ENCODE results near the gene PNPLA6.

DNA sequence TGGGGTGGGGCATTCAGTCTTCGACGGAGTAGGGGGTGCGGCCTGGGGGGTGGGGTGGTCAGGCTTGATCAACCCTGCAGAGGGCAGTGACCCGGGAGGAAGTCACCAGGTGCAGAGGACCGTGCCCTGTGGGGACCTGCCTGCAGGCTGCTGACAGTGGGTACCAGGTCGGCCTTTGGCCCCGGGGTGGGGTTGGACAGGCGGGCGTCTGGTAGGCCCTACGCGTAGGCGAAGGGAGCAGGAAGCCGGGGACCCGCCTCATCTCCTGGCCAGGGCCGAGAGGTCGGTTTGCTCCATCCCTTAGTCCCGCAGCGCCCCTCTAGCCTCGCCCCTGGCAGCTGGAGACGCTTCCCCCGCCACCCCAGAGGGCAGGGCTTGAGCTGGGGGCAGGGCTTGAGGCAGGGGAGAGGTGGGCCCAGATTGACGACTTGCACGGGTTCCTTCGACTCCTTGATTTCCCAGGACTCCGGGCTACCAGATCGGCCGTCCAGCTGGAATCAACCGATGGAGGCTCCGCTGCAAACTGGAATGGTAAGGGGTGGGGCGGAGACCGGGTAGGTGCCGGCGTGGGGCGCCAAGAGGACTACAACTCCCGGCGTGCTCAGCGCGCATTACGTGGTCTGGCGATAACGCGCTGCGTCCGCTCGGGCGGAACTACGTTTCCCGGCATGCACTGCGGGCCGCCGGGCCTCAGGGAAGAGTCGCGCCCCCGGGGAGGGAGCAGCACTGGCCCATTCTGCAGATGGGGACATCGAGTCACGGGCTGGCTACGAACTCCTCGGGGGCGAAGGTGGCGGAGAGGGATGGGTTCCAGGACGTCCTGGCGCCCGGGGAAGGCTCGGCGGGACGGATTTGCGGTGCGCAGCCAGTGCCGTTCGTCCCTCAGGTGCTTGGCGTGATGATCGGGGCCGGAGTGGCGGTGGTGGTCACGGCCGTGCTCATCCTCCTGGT lies at the start of gene PNPLA6:
- TF ChIP-seq, protein P1, sequence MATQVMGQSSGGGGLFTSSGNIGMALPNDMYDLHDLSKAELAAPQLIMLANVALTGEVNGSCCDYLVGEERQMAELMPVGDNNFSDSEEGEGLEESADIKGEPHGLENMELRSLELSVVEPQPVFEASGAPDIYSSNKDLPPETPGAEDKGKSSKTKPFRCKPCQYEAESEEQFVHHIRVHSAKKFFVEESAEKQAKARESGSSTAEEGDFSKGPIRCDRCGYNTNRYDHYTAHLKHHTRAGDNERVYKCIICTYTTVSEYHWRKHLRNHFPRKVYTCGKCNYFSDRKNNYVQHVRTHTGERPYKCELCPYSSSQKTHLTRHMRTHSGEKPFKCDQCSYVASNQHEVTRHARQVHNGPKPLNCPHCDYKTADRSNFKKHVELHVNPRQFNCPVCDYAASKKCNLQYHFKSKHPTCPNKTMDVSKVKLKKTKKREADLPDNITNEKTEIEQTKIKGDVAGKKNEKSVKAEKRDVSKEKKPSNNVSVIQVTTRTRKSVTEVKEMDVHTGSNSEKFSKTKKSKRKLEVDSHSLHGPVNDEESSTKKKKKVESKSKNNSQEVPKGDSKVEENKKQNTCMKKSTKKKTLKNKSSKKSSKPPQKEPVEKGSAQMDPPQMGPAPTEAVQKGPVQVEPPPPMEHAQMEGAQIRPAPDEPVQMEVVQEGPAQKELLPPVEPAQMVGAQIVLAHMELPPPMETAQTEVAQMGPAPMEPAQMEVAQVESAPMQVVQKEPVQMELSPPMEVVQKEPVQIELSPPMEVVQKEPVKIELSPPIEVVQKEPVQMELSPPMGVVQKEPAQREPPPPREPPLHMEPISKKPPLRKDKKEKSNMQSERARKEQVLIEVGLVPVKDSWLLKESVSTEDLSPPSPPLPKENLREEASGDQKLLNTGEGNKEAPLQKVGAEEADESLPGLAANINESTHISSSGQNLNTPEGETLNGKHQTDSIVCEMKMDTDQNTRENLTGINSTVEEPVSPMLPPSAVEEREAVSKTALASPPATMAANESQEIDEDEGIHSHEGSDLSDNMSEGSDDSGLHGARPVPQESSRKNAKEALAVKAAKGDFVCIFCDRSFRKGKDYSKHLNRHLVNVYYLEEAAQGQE (IDR thresholded peaks at IDR 0.05; ENCODE audit: insufficient read depth in 1 of 2, low read depth in 2 of 2, low read length in 2 of 2): 0 out of 4 replicates have a peak, but pooled peaks of 1 of the 2 experiments have one; percentile 48
- TF ChIP-seq TAF1 (IDR thresholded peaks at IDR 0.05; ENCODE audit: borderline replicate concordance, insufficient read depth, low read length) (no peak), POLR2AphosphoS5 (IDR thresholded peaks at IDR 0.05; ENCODE audit: low read depth, low read length) (peak; percentile 66)

All from PFSK-1 (cell line).